GM13976 (cell line): ENCODE results near the gene LRRC4B.

ENCODE experiments used
- DNase-seq: peaks from one replicate; pipeline ENCODE4 v3.0.0; 2012; ENCODE audit warnings: low spot score
- in situ Hi-C: fragments of 300-500 bp; cut with MboI; formaldehyde crosslinking; loops from one replicate; pipeline ENCODE4 v1.12.0; 2022; ENCODE audit warnings: low sequenced_read_pairs, mixed read lengths, inconsistent platforms; ENCODE audit not compliant: unreplicated experiment
- TF ChIP-seq, protein P1 (sequence below): IDR thresholded peaks from 2 replicates; pipeline ENCODE4 v1.5.1; 2012; ENCODE audit warnings: borderline replicate concordance, mild to moderate bottlenecking; ENCODE audit not compliant: insufficient read depth; ENCODE audit errors: extremely low read depth, missing control alignments, control extremely low read depth

Gene LRRC4B

DNA sequence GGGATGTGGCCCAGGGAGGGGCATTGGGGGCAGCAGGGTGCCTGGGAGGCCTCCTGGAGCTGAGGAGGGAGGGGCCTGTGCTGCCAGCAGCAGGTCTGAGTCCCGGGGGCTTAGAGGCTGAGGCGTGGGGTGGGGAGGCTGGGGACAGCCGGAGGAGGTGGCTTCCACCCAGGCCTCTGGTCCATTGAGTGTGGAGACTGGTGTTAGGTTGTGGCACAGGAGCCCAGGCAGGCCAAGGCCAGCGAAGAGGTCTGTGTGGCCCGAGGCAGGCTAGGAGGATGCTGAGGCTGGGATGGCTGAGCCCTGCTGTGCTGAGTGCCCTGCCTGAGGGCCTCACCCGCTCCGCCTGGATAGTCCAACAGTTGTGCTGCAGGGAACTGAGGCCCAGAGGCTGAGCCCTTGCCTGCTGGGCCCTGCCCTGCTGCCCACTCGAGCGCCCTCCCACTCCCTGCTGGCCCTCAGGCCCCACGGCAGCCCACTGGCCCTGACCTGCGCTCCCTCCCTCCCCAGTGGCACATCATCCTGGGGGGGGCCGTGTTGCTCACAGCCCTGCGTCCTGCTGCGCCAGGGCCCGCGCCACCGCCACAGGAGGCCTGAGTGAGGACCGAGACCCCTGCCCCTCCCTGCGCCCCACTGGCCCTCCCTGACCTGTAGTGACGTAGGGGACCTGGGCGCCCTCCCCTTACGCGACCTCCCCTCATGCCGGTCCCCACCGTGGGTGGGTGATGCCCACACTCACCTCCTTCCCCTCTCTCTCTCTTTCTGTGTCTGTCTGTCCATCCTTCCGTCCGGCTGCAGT, 86.7 kb downstream of the LRRC4B start:
- in situ Hi-C loops, result no loop called here
- no peak for DNase-seq
- TF ChIP-seq, protein P1, sequence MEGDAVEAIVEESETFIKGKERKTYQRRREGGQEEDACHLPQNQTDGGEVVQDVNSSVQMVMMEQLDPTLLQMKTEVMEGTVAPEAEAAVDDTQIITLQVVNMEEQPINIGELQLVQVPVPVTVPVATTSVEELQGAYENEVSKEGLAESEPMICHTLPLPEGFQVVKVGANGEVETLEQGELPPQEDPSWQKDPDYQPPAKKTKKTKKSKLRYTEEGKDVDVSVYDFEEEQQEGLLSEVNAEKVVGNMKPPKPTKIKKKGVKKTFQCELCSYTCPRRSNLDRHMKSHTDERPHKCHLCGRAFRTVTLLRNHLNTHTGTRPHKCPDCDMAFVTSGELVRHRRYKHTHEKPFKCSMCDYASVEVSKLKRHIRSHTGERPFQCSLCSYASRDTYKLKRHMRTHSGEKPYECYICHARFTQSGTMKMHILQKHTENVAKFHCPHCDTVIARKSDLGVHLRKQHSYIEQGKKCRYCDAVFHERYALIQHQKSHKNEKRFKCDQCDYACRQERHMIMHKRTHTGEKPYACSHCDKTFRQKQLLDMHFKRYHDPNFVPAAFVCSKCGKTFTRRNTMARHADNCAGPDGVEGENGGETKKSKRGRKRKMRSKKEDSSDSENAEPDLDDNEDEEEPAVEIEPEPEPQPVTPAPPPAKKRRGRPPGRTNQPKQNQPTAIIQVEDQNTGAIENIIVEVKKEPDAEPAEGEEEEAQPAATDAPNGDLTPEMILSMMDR, result no peak

DNA sequence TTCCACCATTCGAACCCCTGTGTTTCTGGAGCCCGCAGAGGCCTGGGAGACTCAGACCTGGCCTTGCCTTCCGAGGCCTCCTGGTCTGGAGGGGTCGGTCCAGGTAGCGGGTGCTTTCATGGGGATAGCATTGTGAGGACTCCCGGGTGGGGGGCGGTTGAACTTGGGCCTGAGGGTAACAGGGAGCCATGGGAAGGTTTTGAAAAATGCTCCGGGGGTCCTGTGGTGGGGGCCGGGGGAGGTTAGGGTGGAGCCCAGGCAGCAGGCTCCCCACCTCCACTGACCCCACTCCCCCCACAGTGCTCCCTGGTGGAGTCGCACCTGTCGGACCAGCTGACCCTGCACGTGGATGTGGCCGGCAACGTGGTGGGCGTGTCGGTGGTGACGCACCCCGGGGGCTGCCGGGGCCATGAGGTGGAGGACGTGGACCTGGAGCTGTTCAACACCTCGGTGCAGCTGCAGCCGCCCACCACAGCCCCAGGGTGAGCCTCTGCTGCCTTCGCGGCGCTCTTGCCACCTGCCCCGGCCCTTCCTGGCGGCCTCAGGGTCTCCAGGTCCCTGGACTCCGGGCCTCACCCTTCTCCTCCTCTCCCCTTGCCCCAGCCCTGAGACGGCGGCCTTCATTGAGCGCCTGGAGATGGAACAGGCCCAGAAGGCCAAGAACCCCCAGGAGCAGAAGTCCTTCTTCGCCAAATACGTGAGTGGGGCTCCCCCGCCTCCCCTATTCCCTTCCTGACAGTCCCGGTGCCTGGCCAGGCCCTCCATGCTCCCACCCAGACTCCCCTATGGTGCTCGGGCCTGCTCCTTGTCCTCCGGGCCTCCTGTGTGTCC, 87.7 kb downstream of the LRRC4B start:
- in situ Hi-C loops, result no loop called here
- TF ChIP-seq, protein P1, result no peak

DNA sequence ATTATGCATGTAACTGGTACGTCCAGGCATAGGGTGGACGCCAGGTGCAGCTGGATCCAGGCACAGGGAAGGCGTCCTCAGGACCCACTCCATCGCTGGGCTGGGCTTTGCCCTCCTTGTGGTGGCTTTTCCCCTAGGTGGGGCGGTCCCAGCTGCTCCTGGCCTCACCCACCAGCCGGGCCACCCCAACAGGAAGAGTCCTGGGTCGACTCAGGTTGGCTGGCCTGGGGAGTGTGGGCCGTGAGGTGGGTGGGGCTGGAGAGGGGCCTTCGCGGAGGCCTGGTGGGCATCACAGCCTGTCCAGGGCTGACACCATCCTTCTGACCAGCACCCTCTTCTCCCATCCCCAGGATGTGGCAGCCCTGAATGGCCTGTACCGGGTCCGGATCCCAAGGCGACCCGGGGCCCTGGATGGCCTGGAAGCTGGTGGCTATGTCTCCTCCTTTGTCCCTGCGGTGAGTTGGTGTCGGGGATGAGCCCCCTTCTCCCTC, 88.4 kb downstream of the LRRC4B start:
- in situ Hi-C loops, result no loop called here
- TF ChIP-seq, protein P1, result no peak
- no peak for DNase-seq

More for the DNA sequence above, 87.7 kb downstream of the LRRC4B start:
- DNase-seq, result no peak

DNA sequence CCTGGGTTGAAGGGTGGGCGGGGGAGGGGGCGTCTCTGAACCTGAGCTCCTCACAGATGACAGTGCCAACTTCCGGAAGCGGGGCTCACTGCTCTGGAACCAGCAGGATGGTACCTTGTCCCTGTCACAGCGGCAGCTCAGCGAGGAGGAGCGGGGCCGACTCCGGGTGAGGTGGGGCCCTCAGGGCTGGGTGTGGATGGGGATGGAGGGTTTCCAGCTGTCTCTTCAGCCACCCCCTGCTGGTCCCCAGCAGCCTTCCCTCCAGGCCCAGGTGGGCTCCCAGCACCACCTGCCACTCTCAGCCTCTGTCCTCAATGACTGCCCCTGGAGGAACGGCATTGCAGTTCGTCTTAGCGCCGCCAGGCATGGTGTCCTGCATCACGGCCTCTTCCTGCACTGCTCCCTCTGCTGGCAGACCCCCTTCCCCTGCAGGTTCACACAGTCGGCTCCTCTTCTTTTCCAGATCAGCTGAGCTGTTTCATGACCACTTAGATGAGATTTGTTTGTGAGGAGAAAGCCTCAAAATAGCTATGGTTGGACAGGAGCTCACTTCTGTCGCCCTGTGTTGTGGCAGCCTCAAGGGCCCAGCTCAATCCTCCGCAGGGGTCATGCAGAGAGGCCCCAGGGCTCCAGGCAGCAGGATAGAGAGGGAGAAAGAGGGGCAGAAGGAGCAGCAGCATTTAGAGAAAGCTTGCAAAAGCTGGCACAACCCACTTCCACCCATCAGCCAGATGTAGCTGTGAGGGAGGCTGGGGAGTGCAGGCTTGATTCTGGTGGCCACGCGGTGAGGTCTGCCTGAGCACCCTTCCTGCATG, 89.1 kb downstream of the LRRC4B start:
- in situ Hi-C loops, result no loop called here
- DNase-seq, result no peak
- TF ChIP-seq, protein P1, result no peak

DNA sequence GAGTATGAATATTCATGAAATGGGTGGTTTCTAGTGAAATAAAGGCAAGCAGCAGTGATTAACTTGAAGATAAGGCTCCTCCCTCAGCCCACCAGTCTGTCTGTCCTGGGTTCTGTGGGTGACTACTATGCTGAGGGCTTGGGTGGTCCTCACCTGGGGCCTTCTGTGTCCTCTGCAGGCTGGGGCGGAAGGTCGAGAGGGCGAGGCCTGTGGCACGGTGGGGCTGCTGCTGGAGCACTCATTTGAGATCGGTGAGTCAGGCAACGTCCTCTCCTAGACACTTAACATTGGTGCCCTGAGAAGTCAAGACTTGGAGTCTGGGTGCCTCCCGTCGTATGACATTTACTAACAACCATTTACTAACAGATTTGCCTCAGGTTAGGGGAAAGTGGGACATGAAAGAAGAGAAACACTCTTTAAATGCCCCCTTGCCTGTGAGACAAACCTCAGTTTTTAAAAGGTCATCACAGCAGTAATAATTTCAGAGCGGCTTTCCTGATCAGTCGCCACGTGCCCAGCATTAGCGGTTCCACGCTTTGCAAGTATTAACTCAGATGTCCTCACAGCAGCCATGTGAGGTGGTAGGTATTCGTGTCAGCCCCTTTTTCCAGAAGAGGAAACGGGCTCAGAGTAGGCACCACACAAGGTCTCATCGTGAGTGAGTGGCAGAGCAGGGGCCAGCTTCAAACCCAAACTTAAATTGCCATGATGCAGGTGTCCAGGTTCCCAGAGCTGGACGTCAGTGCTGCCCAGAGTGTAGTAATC, 90.3 kb downstream of the LRRC4B start:
- TF ChIP-seq, protein P1, result no peak
- DNase-seq, result no peak
- in situ Hi-C loops, result no loop called here

DNA sequence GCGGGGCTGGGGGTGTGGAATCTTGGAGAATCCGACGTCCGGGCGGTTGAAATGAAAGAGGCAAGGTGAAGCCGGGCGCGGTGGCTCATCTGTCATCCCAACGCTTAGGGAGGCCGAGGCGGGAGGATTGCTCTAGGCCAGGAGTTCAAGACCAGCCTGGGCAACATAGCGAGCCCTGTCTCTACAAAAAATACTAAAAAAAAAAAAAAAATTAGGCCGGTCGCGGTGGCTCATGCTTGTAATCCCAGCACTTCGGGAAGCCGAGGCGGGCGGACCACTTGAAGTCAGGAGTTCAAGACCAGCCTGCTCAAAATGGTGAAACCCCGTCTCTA, 91.4 kb downstream of the LRRC4B start:
- DNase-seq, result no peak
- TF ChIP-seq, protein P1, result no peak
- in situ Hi-C loops, result no loop called here
